Parathyroid adenoma (tissue), 2 donors: ENCODE results near the gene TMEM150A.

ENCODE experiments used
- H2AFZ ChIP-seq: fragments of 300-600 bp; sonication (generic); one replicate; pipeline ENCODE4 v1.7.0; 2017; ENCODE audit warnings: antibody characterized with exemption, mild to moderate bottlenecking
- H3K27ac ChIP-seq: fragments of 300-600 bp; sonication (generic); one replicate; pipeline ENCODE4 v1.7.0; 2017
- H3K27me3 ChIP-seq: fragments of 300-600 bp; sonication (generic); one replicate; pipeline ENCODE4 v1.7.0; 2017; ENCODE audit warnings: low read length; ENCODE audit not compliant: control insufficient read depth, insufficient read depth
- H3K36me3 ChIP-seq: fragments of 300-600 bp; sonication (generic); one replicate; pipeline ENCODE4 v1.7.0; 2017; ENCODE audit warnings: low read length; ENCODE audit not compliant: control insufficient read depth, insufficient read depth
- H3K4me1 ChIP-seq: fragments of 300-600 bp; sonication (generic); one replicate; pipeline ENCODE4 v1.7.0; 2017; ENCODE audit warnings: control low read depth
- H3K4me2 ChIP-seq: fragments of 300-600 bp; sonication (generic); one replicate; pipeline ENCODE4 v1.7.0; 2017; ENCODE audit warnings: low read length
- H3K4me3 ChIP-seq: fragments of 300-600 bp; sonication (generic); one replicate; pipeline ENCODE4 v1.7.0; 2017; ENCODE audit warnings: low read depth, low read length
- H3K79me2 ChIP-seq: fragments of 300-600 bp; sonication (generic); one replicate; pipeline ENCODE4 v1.7.0; 2017; ENCODE audit warnings: control low read depth
- H3K9ac ChIP-seq: fragments of 300-600 bp; sonication (generic); one replicate; pipeline ENCODE4 v1.7.0; 2017; ENCODE audit warnings: mild to moderate bottlenecking
- H3K9me3 ChIP-seq: fragments of 300-600 bp; sonication (generic); one replicate; pipeline ENCODE4 v1.7.0; 2017; ENCODE audit warnings: low read length; ENCODE audit not compliant: control insufficient read depth
- CTCF ChIP-seq: fragments of 300-600 bp; sonication (generic); IDR thresholded peaks from one replicate; pipeline ENCODE4 v1.7.0; 2017; ENCODE audit warnings: antibody characterized with exemption, mild to moderate bottlenecking
- donor health status: primary hyperparathyroidism.

The TMEM150A gene

GRCh38 chr2:85598594-85599340 lies 3.7 kb downstream of the TMEM150A start:
- peaks cover 13% of the 10 kb centered on the region for H3K79me2 ChIP-seq
- no peak for TF ChIP-seq CTCF
- H3K4me3 ChIP-seq, result no peak overlapping the region
- H3K27ac ChIP-seq, result no peak overlapping the region
- H3K36me3 ChIP-seq, result no peaks in the 10 kb centered on the region
- H3K27me3 ChIP-seq, result no peaks in the 10 kb centered on the region
- H3K9me3 ChIP-seq, result no peaks in the 10 kb centered on the region
- H3K9ac ChIP-seq, result no peak overlapping the region
- H3K4me2 ChIP-seq, result no peak overlapping the region
- H2AFZ ChIP-seq, result no peak overlapping the region
- peaks cover 21% of the 10 kb centered on the region for H3K4me1 ChIP-seq

GRCh38 chr2:85597241-85597640 lies 5.3 kb downstream of the TMEM150A start:
- Histone ChIP-seq H3K9me3 (no peaks in the 10 kb centered on the region), H3K79me2 (peaks cover 14% of the 10 kb centered on the region), H3K4me2 (no peak overlapping the region), H3K4me3 (no peak overlapping the region), H2AFZ (no peak overlapping the region), H3K36me3 (no peaks in the 10 kb centered on the region), H3K9ac (no peak overlapping the region), H3K27me3 (no peaks in the 10 kb centered on the region), H3K4me1 (peaks cover 20% of the 10 kb centered on the region), H3K27ac (no peak overlapping the region)
- TF ChIP-seq CTCF, result no peak

GRCh38 chr2:85596486-85597143 lies 5.9 kb downstream of the TMEM150A start:
- Histone ChIP-seq H3K36me3 (no peaks in the 10 kb centered on the region), H3K4me3 (peak overlapping the region; percentile 86), H3K27me3 (no peaks in the 10 kb centered on the region), H3K79me2 (peaks cover 20% of the 10 kb centered on the region), H3K9me3 (no peaks in the 10 kb centered on the region), H3K9ac (no peak overlapping the region), H2AFZ (no peak overlapping the region), H3K4me1 (peaks cover 18% of the 10 kb centered on the region), H3K4me2 (peak overlapping the region; percentile 89), H3K27ac (no peak overlapping the region)
- no peak for TF ChIP-seq CTCF

GRCh38 chr2:85596026-85596333 lies 6.5 kb downstream of the TMEM150A start:
- H3K27ac ChIP-seq, result peak overlapping the region; percentile 86
- peaks cover 26% of the 10 kb centered on the region for H3K79me2 ChIP-seq
- H3K4me3 ChIP-seq, result peak overlapping the region; percentile 86
- no peaks in the 10 kb centered on the region for H3K9me3 ChIP-seq
- H3K36me3 ChIP-seq, result no peaks in the 10 kb centered on the region
- H2AFZ ChIP-seq, result peak overlapping the region; percentile 81
- no peaks in the 10 kb centered on the region for H3K27me3 ChIP-seq
- no peak overlapping the region for H3K9ac ChIP-seq
- H3K4me2 ChIP-seq, result peak overlapping the region; percentile 89
- TF ChIP-seq CTCF, result no peak
- peaks cover 15% of the 10 kb centered on the region for H3K4me1 ChIP-seq
